HepG2 (cell line): ENCODE results near the gene CCDC150. TPM values are rescaled to one million over a fixed set of nuclear protein-coding genes. Genes with fewer than 3 reads are reported as not detected.

Source experiments
- AGO1 ChIP-seq: fragments of 200-400 bp; formaldehyde crosslinking; IDR thresholded peaks from 2 replicates; pipeline ENCODE4 v1.6.1; 2017; ENCODE audit warnings: mild to moderate bottlenecking, low read depth, low read length, moderate library complexity; ENCODE audit not compliant: poor library complexity, severe bottlenecking
- ATF1 ChIP-seq: IDR thresholded peaks from 2 replicates; pipeline ENCODE4 v1.6.1; 2016; ENCODE audit warnings: mild to moderate bottlenecking, control low read depth
- EP300 ChIP-seq, 3 experiments: sonication (generic) in 1 of 3; formaldehyde crosslinking in 1 of 3; IDR thresholded peaks; 2 replicates each; pipeline versions ENCODE4 v1.5.1 to v1.6.1; 2011 to 2020; ENCODE audit warnings: low read depth in 2 of 3, low read length in 2 of 3, borderline replicate concordance in 1 of 3, improper control_type of control experiment in 1 of 3, mild to moderate bottlenecking in 1 of 3, missing genetic modification reagents in 1 of 3, moderate library complexity in 1 of 3
- GTF3A ChIP-seq: sonication (generic); formaldehyde crosslinking; conservative IDR thresholded peaks from 2 replicates; pipeline ENCODE4 v1.4.0; 2020; ENCODE audit warnings: mild to moderate bottlenecking, missing genetic modification reagents
- HOXA9 ChIP-seq: sonication (generic); formaldehyde crosslinking; IDR thresholded peaks from 2 replicates; pipeline ENCODE4 v1.8.1; 2022; ENCODE audit warnings: missing genetic modification reagents, mild to moderate bottlenecking, moderate library complexity, borderline replicate concordance
- IKZF4 ChIP-seq: sonication (generic); formaldehyde crosslinking; IDR thresholded peaks from 2 replicates; pipeline ENCODE4 v1.5.1; 2020; ENCODE audit warnings: borderline replicate concordance, mild to moderate bottlenecking, low read depth, missing genetic modification reagents; ENCODE audit errors: not compliant biosample characterization
- KLF13 ChIP-seq: sonication (generic); formaldehyde crosslinking; IDR thresholded peaks from 2 replicates; pipeline ENCODE4 v1.4.0; 2020; ENCODE audit warnings: mild to moderate bottlenecking, missing genetic modification reagents
- NR0B2 ChIP-seq: sonication (generic); formaldehyde crosslinking; IDR thresholded peaks from 2 replicates; pipeline ENCODE4 v1.4.0; 2020; ENCODE audit warnings: mild to moderate bottlenecking, missing genetic modification reagents
- SNAPC2 ChIP-seq: sonication (generic); formaldehyde crosslinking; IDR thresholded peaks from 2 replicates; pipeline ENCODE4 v1.8.1; 2022; ENCODE audit warnings: mild to moderate bottlenecking, missing genetic modification reagents
- SP1 ChIP-seq, 2 experiments: fragments of 450-650 bp in 1 of 2; sonication (generic) in 1 of 2; formaldehyde crosslinking in 1 of 2; IDR thresholded peaks; 2 replicates each; pipeline versions ENCODE4 v1.4.0 to v1.6.1; 2016 to 2020; ENCODE audit warnings: missing genetic modification reagents in 1 of 2
- TERF1 ChIP-seq: sonication (generic); formaldehyde crosslinking; IDR thresholded peaks from 2 replicates; pipeline ENCODE4 v1.8.0; 2022; ENCODE audit warnings: mild to moderate bottlenecking, missing genetic modification reagents, moderate library complexity
- ZBTB1 ChIP-seq: sonication (generic); formaldehyde crosslinking; IDR thresholded peaks from 2 replicates; pipeline ENCODE4 v1.4.0; 2020; ENCODE audit warnings: missing genetic modification reagents, borderline replicate concordance
- ZBTB34 ChIP-seq: sonication (generic); formaldehyde crosslinking; IDR thresholded peaks from 2 replicates; pipeline ENCODE4 v1.8.0; 2022; ENCODE audit warnings: mild to moderate bottlenecking, missing genetic modification reagents
- ZNF670 ChIP-seq: sonication (generic); formaldehyde crosslinking; IDR thresholded peaks from 2 replicates; pipeline ENCODE4 v1.8.0; 2022; ENCODE audit warnings: mild to moderate bottlenecking, missing genetic modification reagents, borderline replicate concordance
- ZNF788 ChIP-seq: sonication (generic); formaldehyde crosslinking; IDR thresholded peaks from 2 replicates; pipeline ENCODE4 v1.5.0; 2020; ENCODE audit warnings: mild to moderate bottlenecking, missing genetic modification reagents, borderline replicate concordance
- polyA plus RNA-seq, 8 experiments: library from polyadenylated mRNA; depleted of rRNA in 3 of 8; stranded (reverse) in 7 of 8; unstranded in 1 of 8; fragments of >200 nt; fragmentation: Illumina TruSeq in 4 of 8; extraction: Trizol in 4 of 8; gene quantifications; 2 replicates each; pipeline versions ENCODE4 v1.2.1 to v1.2.3, GENCODE V29; 2011 to 2016; ENCODE audit warnings: low read depth in 4 of 8, missing spikeins in 1 of 8, mixed read lengths in 1 of 8; ENCODE audit not compliant: insufficient read depth in 1 of 8
- total RNA-seq, 5 experiments: library from RNA; depleted of rRNA; stranded (reverse); fragments of >200 nt; fragmentation: Illumina TruSeq; extraction: Trizol; gene quantifications; 2 replicates each; pipeline ENCODE4 v1.2.3, GENCODE V29; 2016; ENCODE audit warnings: low read depth in 1 of 5
- TF ChIP-seq, protein P1 (sequence below): sonication (generic); formaldehyde crosslinking; IDR thresholded peaks from 2 replicates; pipeline ENCODE4 v1.4.0; 2020; ENCODE audit warnings: mild to moderate bottlenecking, missing genetic modification reagents
- TF ChIP-seq, protein P2 (sequence below): sonication (generic); formaldehyde crosslinking; IDR thresholded peaks from 2 replicates; pipeline ENCODE4 v1.5.0; 2020; ENCODE audit warnings: missing genetic modification reagents
- TF ChIP-seq, protein P3 (sequence below): sonication (generic); formaldehyde crosslinking; IDR thresholded peaks from 2 replicates; pipeline ENCODE4 v1.4.0; 2020; ENCODE audit warnings: missing genetic modification reagents

CCDC150 gene
- total and polyA plus RNA-seq, 2 of the 13 experiments (the other 11 are each of a cell fraction or from before 2014, with no cell fraction given): 14.9 to 32.6 TPM

GRCh38 chr2:196592911-196593881 is 46.3 kb upstream of the CCDC150 start, which contains the start of gene HECW2 (continued):
- no peak for TF ChIP-seq EP300 (IDR thresholded peaks at IDR 0.05; ENCODE audit: low read depth in 2 of 2, low read length in 2 of 2)
- no peak for TF ChIP-seq EP300 (CRISPR knock-in tag; IDR thresholded peaks at IDR 0.05; ENCODE audit: borderline replicate concordance)
- no peak for TF ChIP-seq HOXA9 (CRISPR knock-in tag)
- no peak for TF ChIP-seq GTF3A (CRISPR knock-in tag)
- TF ChIP-seq KLF13: no peak
- TF ChIP-seq NR0B2 (CRISPR knock-in tag): no peak
- TF ChIP-seq, protein P1, sequence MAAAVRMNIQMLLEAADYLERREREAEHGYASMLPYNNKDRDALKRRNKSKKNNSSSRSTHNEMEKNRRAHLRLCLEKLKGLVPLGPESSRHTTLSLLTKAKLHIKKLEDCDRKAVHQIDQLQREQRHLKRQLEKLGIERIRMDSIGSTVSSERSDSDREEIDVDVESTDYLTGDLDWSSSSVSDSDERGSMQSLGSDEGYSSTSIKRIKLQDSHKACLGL: peak; percentile 67; the same call in 1 of the 2 replicates
- no peak for TF ChIP-seq SNAPC2 (CRISPR knock-in tag)
- no peak for TF ChIP-seq AGO1
- TF ChIP-seq, protein P2, sequence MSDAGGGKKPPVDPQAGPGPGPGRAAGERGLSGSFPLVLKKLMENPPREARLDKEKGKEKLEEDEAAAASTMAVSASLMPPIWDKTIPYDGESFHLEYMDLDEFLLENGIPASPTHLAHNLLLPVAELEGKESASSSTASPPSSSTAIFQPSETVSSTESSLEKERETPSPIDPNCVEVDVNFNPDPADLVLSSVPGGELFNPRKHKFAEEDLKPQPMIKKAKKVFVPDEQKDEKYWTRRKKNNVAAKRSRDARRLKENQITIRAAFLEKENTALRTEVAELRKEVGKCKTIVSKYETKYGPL: no peak
- TF ChIP-seq TERF1 (CRISPR knock-in tag): no peak
- TF ChIP-seq IKZF4 (CRISPR knock-in tag): no peak
- no peak for TF ChIP-seq ZBTB34 (CRISPR knock-in tag)
- TF ChIP-seq ZNF788 (CRISPR knock-in tag): peak; percentile 50; the same call in 1 of the 2 replicates
- TF ChIP-seq, protein P3, sequence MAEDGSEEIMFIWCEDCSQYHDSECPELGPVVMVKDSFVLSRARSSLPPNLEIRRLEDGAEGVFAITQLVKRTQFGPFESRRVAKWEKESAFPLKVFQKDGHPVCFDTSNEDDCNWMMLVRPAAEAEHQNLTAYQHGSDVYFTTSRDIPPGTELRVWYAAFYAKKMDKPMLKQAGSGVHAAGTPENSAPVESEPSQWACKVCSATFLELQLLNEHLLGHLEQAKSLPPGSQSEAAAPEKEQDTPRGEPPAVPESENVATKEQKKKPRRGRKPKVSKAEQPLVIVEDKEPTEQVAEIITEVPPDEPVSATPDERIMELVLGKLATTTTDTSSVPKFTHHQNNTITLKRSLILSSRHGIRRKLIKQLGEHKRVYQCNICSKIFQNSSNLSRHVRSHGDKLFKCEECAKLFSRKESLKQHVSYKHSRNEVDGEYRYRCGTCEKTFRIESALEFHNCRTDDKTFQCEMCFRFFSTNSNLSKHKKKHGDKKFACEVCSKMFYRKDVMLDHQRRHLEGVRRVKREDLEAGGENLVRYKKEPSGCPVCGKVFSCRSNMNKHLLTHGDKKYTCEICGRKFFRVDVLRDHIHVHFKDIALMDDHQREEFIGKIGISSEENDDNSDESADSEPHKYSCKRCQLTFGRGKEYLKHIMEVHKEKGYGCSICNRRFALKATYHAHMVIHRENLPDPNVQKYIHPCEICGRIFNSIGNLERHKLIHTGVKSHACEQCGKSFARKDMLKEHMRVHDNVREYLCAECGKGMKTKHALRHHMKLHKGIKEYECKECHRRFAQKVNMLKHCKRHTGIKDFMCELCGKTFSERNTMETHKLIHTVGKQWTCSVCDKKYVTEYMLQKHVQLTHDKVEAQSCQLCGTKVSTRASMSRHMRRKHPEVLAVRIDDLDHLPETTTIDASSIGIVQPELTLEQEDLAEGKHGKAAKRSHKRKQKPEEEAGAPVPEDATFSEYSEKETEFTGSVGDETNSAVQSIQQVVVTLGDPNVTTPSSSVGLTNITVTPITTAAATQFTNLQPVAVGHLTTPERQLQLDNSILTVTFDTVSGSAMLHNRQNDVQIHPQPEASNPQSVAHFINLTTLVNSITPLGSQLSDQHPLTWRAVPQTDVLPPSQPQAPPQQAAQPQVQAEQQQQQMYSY (CRISPR knock-in tag): no peak
- no peak for TF ChIP-seq ATF1 (CRISPR knock-in tag)
- no peak for TF ChIP-seq ZBTB1 (CRISPR knock-in tag)
- TF ChIP-seq ZNF670 (CRISPR knock-in tag): no peak
- no peak for TF ChIP-seq SP1 (IDR thresholded peaks at IDR 0.05)
- TF ChIP-seq SP1 (CRISPR knock-in tag; IDR thresholded peaks at IDR 0.05): no peak; the same call in 1 of the 2 replicates
